GM19238 (cell line): Measurements from ENCODE around the gene ANXA1.

Experiments
- DNase-seq: peaks from one replicate; pipeline ENCODE4 v3.0.0; 2011; ENCODE audit warnings: low spot score; ENCODE audit not compliant: insufficient read length

Gene ANXA1

DNA sequence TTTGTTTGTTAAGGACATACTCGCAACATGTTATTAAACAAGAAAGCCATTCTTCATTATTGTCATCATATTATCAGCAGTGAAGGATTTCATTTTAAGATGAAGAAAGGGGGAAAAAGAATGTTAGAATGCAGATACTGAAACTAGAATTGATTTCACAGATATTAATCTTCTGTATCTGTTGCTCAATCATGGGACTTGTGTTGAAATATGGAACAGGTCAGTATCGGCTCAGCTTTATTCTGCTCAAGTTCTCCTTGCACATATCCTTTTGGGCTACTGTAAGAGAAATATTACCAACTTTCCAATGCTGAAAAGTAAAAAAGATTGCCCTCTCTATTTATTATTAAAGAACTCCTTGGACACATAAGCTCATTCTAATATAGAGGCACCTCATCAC lies 13.8 kb upstream of the ANXA1 start:
- DNase-seq = no peak

DNA sequence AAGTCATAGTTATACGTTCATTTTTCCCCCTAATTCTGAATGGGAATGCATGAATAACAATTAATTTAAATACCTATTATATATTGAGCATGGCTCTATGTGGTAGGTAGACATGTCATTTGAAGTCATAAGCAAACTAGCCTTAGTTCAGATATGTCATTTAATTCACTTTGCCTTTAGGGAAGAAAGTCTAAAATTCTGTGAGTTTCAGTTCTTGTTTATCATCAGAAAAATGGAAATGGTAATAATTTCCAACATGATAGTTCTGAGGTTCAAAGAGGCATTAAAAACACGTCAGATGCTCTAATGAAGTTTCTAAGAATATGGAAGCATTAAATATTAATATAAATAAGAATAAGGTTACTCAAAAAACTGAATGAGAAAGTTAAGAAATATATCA lies 13.1 kb upstream of the ANXA1 start:
- DNase-seq = no peak

DNA sequence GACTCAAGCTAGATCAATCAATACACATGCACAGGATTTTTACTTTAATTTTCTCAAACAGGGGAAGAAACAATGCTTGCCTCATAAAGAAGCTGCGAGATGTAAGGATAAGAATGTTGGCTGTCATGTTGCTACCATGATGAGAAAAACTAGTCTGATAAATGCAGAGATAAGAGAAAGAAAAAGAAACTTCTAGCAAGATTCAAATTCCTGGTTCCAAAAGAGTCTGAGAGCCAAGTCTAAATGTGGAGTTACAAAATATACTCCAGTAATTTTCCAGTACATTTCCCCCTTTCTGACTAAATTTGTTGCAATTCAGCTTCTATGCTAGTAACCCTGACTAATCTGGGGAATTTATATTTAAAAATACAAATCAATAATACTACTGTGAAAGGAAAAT lies 10.4 kb upstream of the ANXA1 start:
- DNase-seq = no peak

DNA sequence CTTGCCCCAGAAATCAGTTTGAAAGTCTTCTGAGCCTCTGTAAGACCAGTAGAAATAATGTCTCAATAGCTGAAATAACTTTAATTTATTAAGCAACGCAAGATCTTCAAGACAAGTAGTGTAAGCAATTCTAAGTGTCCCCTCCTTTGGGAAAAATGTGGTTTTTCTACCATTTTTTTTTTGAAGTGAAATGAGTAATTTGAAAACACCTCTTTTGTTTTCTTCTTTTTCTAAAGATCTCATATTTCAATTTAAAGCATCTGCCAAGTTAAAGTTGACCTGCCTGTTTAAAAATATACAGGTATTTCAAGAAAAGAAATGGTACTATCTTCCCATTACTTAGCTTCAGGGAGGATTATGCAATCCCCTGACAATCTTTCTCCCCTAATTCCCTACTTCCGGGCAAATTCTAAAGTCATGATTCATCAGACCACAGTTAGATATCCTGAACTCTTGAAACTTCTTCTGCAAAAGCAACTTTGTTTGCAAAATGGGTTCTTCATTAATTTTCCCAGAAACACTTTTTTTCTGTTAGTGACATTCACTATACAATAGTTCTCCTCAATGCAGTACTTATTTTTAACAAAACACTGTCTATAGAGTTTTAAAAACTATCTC lies 7.8 kb upstream of the ANXA1 start:
- no peak for DNase-seq

DNA sequence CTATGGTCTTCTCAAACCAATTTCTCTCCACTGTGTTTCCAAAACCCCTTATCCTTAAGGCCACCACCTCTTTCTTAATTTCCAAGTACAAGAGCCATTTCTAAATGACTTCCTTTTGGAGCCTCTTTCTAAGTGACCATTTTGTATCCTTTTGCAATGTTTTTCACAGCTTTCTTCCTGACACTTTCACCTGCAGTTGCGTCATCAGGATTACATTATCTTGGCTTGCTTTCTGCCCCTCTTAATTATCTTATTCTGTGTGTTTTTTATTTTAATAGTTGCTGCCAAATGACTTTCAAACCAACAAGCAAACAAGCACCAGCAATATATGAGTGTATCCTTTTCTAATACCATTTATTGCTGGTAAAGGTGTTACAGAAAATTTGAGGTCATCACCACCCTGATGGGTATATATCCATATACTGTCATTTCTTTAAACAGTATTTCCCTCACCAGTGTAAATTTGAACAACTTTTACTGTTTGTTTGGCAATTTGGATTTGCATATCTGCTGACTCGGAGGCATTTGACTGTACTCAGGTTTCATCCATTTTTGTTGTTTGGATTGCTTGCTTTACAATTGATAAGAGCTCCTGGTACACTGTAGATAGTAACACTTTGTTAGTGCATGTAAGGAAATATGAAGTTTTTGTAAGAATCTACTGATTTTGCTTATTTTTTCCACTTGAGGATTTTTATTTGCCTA lies 5.4 kb upstream of the ANXA1 start:
- no peak for DNase-seq

DNA sequence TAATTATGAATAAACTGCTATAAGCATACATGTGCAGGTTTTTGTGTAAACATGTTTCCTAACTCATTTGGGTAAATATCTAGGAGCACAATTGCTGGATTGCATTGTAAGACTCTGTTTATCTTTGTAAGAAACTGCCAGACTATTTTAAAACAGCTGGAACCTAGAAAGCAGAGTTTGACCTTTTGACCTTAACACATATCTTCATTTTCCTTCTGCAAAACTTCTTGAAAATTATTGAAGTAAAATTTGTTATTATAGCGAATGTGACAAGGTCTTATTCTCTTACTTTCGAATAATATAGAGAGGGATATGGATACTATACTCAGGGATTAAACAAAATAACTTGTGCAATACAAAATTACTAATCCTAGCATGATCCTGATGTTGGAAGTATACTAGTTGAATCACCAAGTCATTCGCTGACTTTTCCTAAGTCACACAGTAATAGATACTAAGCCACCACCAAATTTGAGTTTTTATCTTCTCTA lies 3.2 kb upstream of the ANXA1 start:
- DNase-seq = no peak

DNA sequence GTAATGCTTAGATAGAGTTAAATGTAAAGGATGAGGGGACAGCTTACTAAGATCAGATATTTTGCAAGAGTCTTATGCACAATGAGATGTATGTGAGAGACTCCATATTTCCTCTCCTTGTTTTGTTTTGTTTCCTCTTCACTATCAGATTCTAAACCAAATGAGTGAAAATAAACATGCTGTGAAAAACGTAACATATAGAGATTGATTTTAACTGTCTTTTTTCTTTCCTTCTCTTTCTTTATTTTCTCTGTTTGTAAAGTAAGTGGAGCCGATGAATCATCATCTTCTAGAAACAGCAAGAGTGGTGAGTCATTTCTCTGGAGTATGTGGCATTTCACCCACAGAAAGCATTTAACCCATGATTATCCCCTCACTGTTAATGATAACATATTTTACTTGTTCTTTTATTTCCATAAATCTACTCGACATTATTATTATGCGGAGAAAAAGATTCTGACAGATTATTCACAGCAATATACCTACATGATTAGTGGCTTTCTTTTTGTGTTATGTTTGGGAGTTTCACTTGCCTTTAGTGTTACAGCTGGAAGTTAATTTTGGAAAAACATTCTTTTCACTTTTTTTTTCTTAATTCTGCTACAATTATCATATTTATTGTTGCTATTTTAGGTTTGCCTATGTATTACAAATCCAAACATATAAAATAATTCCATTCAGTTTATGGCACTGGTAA lies 2.1 kb upstream of the ANXA1 start:
- DNase-seq = peak; percentile 6

DNA sequence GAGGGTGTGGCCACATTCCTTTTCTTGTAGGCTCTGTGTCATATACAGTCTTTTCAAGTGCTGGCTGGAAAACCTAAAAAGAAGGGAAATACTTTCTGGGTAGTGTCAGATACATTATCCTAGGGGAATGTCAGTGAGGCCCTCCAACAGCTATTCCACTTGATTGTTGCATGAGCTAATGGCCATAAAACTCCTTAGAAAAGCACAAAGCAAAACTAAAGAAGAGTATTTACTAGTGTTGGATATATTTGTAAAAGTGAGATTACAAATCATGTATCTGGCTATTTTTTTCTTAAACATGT lies 829 bp downstream of the ANXA1 start:
- no peak for DNase-seq

DNA sequence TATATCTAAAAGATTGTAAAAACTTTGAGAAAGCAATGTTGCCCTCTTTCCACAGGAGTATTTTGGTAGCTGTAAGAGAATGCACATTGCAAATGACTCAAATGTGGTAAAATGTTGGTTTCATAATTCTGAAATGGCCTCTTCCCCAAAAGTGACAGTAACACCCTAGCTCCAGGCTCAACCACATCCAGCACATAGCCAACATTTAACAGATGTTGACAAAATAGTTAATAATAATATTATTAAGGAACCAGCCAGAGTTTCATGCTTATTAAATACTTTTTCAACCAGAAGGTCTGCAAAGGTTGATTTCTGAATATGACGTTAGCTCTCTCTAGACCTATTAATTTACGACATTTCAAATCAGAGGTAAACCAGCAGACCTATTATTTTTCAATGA lies 1.3 kb downstream of the ANXA1 start:
- DNase-seq = no peak

DNA sequence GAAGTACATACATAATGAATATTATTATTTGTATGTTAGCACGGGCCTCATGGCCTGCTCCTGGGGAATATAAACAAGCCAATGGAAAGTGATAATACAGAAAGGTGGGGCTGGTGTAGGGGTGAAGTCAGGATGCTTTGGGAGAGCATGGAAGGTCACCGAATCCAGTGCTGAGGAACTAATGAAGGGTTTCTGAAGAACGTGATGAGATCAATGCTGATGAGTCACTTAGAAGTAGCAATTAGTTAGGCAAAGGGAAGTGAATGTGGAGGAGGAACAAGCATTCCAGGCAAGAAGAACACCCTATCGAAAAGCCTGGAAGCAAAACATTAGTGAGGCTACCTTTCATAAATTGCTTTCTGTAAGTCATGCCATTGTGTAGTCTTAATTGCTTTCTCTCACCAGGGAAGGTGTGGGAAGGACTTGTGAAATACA lies 2.1 kb downstream of the ANXA1 start:
- no peak for DNase-seq

DNA sequence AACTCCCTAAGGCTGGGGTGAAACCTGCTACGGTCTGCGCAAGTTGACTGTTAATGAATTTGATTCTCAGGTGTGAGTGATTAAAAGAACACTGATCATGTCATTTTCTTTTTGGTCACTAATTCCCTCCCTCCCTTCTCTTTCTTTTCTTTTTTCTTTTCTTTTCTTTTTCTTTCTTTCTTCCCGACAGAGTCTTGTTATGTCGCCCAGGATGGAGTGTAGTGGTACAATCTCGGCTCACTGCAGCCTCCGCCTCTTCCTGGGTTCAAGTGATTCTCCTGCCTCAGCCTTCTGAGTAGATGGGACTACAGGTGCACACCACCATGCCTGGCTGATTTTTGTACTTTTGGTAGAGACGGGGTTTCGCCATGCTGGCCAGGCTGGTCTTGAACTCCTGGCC lies 2.6 kb downstream of the ANXA1 start:
- DNase-seq = no peak

DNA sequence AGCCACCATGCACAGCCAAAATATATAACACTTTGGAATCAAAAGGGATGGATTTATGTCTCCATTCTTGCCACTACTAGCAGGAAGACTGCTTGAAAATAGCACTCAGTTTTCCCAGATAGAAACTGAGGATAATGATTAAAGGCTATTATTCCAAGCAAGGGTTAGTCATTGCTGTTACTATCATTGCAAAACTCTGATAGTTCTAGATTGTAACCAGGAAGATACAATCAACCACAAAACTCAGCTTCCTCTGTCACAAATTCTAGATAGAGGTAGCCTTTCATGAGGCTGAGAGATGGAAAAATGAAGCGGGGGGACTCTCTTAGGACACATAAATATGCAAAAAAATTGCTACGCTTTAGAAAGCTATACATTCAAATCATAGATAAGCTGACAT lies 3.1 kb downstream of the ANXA1 start:
- DNase-seq = no peak

DNA sequence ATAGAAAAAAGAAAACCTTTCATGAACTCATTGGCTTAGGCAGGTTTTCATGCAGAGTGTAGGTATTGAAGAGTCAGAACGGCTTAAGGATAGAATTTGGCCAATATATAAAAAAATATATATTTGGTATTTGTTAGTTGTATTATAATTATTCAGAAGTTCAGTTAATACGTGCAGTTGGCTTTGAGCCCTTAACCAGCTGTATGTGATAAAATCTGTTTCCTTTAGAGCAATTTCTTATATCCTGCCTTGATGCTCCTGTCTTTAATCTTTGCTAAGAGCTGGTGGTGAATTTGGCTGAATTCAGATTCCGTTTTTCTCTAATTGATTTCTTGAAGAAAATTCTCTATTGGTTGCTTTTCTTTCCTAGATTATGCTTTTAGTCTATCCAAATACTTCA lies 3.7 kb downstream of the ANXA1 start:
- DNase-seq = no peak

DNA sequence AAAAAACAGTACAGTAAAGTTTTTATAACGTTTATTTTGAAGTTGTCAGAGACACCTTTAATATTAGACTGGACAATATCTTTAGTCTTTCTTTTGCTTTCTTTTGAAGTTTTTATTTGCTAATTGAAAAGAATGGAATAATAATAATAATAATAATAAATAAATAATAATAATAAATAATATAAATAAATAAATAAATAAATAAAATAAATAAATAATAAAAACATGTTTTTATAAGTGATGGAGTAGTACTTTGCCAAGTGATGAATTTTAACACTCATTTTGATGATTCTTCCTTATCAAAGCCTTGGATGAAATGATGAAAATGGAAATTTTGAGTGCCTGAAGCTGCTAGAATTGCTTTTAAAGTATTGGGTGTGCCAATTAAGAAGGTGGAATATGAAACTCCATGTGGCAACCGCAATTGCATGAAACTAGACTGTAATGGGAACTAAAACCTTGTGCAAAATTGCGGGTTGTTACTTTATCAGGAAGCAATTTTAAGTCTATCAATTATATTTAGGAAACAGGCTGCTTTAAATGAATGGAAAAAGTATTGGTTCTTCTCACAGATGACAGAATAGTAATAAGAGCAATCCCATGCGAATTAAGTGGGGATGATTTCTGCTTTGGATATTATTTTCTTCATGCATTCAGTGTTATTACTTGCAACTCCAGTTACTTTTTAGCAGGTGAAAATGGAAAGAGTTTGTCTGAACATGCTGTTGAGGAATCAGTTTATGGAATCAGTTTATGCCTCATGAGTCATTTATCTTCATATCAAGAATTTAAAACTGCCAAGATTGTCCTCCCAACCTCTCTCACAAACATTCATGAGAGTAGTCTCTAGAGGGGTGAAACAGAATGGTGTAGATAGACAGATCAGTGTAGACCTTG lies 4.6 kb downstream of the ANXA1 start:
- DNase-seq = no peak

DNA sequence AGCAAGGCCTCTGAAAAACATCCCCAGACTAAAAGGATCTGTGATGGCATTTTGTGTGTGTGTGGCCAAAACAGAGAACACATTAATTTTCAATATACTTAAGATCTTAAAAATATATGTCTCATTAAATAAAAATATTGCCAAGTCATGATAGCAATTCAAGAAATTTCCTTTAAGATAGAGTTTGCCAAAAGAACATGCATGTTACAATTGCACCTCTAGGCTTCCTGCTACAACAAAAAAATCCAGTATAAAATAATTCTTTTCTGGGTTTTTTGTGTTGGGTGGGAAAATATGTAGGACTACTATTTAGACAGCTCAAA lies 5.2 kb downstream of the ANXA1 start:
- DNase-seq = no peak

DNA sequence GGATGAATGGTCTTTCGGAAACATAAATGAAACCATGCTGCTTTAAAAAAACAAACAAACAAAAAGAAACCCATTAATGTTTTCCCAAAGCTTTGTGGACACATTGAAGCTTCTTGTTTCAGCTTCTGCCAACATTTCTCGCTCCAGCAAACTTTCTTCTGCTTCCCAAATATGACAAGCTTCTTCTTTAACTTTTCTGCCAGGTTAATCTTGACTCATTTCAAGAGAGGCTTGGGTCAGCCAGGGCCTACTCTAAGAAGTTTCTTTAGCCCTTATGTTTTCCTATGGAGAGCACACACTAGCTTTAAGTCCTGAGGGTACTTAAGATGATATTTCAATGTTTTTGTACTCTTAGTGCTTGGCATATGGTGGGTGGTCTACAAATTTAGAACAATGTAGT lies 6.1 kb downstream of the ANXA1 start:
- no peak for DNase-seq

DNA sequence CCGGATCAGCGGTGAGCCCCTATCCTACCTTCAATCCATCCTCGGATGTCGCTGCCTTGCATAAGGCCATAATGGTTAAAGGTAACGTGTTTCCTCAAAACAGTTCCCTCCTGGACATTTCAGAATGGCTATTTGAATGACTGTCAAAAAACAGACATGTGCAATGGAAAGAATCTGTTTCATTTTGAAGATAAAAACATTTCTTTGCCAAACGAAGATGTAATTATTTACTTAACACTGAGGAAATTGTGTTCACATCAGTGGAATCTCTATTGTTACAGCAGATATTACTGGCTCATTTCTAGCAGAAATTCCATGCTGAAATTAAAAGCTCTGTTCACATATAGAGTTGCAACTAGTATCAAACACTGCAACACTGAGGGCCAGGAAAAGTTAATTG lies 7.1 kb downstream of the ANXA1 start:
- DNase-seq = no peak

DNA sequence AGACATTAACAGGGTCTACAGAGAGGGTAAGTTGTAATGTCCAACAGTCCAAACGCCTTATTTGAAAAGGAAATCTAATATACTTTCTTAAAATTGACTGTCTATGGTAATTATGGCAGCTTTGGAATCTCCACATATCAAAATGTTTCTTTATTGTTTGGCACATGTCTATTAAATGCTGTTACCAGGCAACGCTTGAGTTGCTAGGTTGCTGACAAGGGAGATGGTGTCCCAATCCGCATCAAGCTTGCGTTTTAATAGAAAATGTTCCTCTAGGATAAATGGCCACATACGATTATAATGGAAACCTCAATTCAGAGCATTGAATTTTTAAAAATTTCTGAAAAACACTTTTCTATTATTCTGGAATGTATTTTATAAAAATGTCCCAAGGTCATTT lies 9.2 kb downstream of the ANXA1 start:
- no peak for DNase-seq

DNA sequence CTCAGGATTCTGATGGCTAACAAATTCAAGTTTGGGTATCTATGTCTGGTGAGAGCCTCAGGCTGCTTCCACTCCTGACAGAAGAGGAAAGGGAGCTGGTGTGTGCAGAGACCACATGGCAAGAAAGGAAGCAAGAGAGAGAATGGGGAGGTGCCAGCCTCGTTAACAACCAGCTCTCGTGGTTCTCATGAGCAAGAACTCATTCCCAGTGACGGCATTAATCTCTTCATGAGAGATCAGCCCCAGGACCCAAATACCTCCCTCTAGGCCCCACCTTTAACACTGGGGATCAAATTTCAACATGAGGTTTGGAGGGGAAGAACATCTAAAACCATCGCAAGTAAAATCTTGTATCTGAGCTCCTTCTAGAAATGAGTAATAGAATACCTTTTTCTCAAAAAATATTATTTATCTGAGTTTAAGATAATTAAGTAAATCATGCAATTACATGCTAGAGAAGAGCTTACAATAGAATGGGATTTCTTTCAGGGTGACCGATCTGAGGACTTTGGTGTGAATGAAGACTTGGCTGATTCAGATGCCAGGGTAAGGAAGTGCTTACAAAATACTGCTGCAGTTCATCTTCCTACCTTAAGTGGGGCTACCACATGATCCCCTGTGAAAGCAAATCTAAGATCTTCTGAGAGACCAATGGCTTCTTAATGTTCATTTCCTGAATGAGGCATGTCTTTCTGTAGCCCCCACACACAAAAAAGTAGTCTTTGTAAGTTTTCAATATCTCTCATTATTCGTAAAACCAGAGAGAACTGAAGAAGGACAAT lies 11.5 kb downstream of the ANXA1 start:
- no peak for DNase-seq

DNA sequence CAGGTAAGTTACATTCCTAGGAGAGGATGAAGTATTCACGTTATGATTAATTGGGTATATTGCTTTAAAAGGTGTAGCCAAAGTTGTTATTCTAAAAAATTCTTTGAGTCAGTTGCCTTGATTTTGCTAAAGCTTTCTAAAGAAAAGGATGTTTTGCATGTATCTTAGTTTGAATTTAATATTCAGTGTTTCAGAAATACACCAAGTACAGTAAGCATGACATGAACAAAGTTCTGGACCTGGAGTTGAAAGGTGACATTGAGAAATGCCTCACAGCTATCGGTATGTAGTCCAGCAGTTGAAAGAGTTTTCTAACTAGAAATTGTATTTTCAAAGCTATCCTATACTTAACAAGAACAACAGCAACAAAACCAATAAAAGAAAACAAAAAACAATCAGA lies 14.2 kb downstream of the ANXA1 start:
- no peak for DNase-seq

DNA sequence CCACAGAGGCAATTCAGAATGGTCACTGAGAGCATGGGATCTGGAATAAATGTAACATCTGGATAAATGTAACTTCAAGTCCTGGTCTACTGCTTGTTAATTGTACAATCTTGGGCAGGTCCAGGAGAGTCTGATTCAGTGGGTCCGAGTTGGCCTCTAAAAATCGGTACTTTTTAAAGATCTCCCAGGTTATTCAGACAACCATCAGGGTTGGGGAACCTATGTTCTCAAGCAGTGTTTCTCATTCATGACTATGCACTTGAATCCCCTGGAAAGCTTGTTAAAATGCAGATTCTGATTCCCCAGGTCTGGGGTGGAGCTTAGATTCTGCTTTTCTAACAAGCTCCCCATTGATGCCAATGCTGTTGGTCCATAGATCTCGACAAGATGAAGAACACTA lies 14.8 kb downstream of the ANXA1 start:
- DNase-seq = no peak
